BJ (cell line): ENCODE measurements around the gene RCAN3. TPM values are rescaled to one million over a fixed set of nuclear protein-coding genes. Genes with fewer than 3 reads are reported as not detected.

ENCODE experiments used
- CTCF ChIA-PET: fragments of 350-600 bp; formaldehyde crosslinking; extraction: SDS; loops from one replicate; lab custom pipeline; 2021; ENCODE audit warnings: antibody characterized with exemption, inconsistent platforms; lab: Yijun Ruan, JAX
- POLR2A ChIA-PET: fragments of 300-600 bp; sonication (Branson Sonifier 250); formaldehyde crosslinking; extraction: SDS; loops from one replicate; lab custom pipeline; 2021; ENCODE audit warnings: antibody characterized with exemption; lab: Charles Lee
- DNase-seq: peaks from one replicate; pipeline ENCODE4 v3.0.0-alpha.2; 2011; ENCODE audit warnings: low read depth
- H3K27me3 ChIP-seq: 2 replicates; pipeline ENCODE4 v1.6.0; 2011; ENCODE audit warnings: low read length; ENCODE audit not compliant: control insufficient read depth, insufficient read depth
- H3K36me3 ChIP-seq: 2 replicates; pipeline ENCODE4 v1.5.1; 2011; ENCODE audit warnings: low read length; ENCODE audit not compliant: control insufficient read depth, insufficient read depth
- H3K4me3 ChIP-seq: 2 replicates; pipeline ENCODE4 v1.5.1; 2011; ENCODE audit warnings: low read depth, mild to moderate bottlenecking, control low read depth, low read length
- CTCF ChIP-seq: IDR thresholded peaks from 2 replicates; pipeline ENCODE4 v1.5.1; 2011; ENCODE audit warnings: low read depth, mild to moderate bottlenecking, control low read depth, inconsistent platforms, low read length, moderate library complexity; ENCODE audit not compliant: insufficient read depth
- polyA plus RNA-seq: library from polyadenylated mRNA; depleted of rRNA; stranded (reverse); fragments of >200 nt; gene quantifications from 2 replicates; pipeline ENCODE4 v1.2.3, GENCODE V29; 2011

Gene RCAN3
- polyA plus RNA-seq, 1 experiment, result 7.6 TPM

- H3K27me3 ChIP-seq, result no peaks in the 10 kb centered on the region
- ChIA-PET POLR2A (no interaction called here), CTCF (interaction anchor here (2.3 kb wide), 1 partner anchor 118 kb away, joined by 6 read pairs; no protein-coding TSS in a partner anchor)
- no peak for DNase-seq
- H3K36me3 ChIP-seq, result peaks cover 3% of the 10 kb centered on the region; the same call in 1 of the 2 replicates
- no peak for TF ChIP-seq CTCF
- H3K4me3 ChIP-seq, result no peak overlapping the region
These were observed 33.8 kb upstream of the RCAN3 start for GRCh38 chr1:24468685-24469316.

- POLR2A ChIA-PET, result no interaction called here
- TF ChIP-seq CTCF, result no peak
These were observed 32.0 kb upstream of the RCAN3 start for GRCh38 chr1:24470592-24470991.

GRCh38 chr1:24472527-24473251, 29.9 kb upstream of the RCAN3 start:
- DNase-seq, result no peak
- ChIA-PET POLR2A (no interaction called here), CTCF (interaction anchor here (0.5 to 0.6 kb wide), 3 partner anchors 20 to 273 kb away, joined by 3 to 4 read pairs (median 3); no protein-coding TSS in a partner anchor)
- no peak overlapping the region for H3K4me3 ChIP-seq
- H3K36me3 ChIP-seq, result no peaks in the 10 kb centered on the region
- H3K27me3 ChIP-seq, result no peaks in the 10 kb centered on the region
- TF ChIP-seq CTCF, result no peak

More at GRCh38 chr1:24470592-24470991, 32.0 kb upstream of the RCAN3 start:
- H3K36me3 ChIP-seq, result peaks cover under 1% of the 10 kb centered on the region; the same call in 1 of the 2 replicates
- CTCF ChIA-PET, result interaction anchor here (1.4 kb wide), 1 partner anchor 21 kb away, joined by 3 read pairs; no protein-coding TSS in a partner anchor
- H3K4me3 ChIP-seq, result no peak overlapping the region
- H3K27me3 ChIP-seq, result no peaks in the 10 kb centered on the region
- DNase-seq, result no peak

- ChIA-PET CTCF (interaction anchor here (0.6 to 0.8 kb wide), 2 partner anchors 50 to 67 kb away, joined by 3 to 5 read pairs; no protein-coding TSS in a partner anchor), POLR2A (no interaction called here)
- no peak for DNase-seq
- H3K36me3 ChIP-seq, result no peaks in the 10 kb centered on the region
- no peak for TF ChIP-seq CTCF
- H3K27me3 ChIP-seq, result no peaks in the 10 kb centered on the region
- H3K4me3 ChIP-seq, result no peak overlapping the region
These were observed 28.4 kb upstream of the RCAN3 start for GRCh38 chr1:24474193-24474592.

GRCh38 chr1:24475700-24476099, 26.9 kb upstream of the RCAN3 start:
- Histone ChIP-seq H3K27me3 (no peaks in the 10 kb centered on the region), H3K4me3 (no peak overlapping the region), H3K36me3 (no peaks in the 10 kb centered on the region)
- CTCF ChIA-PET, result no interaction called here
- DNase-seq, result no peak
- POLR2A ChIA-PET, result no interaction called here
- TF ChIP-seq CTCF, result no peak
